Mesendoderm (in vitro differentiated cells): ENCODE measurements around the gene DHX58.

Experiments
- DNase-seq: peaks from one replicate; pipeline ENCODE4 v3.0.0; 2013
- H2AK5ac ChIP-seq: 2 replicates; pipeline ENCODE4 v1.6.1; 2013; ENCODE audit warnings: low read length, inconsistent platforms
- H2BK120ac ChIP-seq: 2 replicates; pipeline ENCODE4 v1.6.1; 2013; ENCODE audit warnings: low read depth, mild to moderate bottlenecking, low read length, moderate library complexity, mixed read lengths
- H2BK15ac ChIP-seq: replicated peaks from 2 replicates; pipeline ENCODE4 v1.6.1; 2013; ENCODE audit warnings: low read depth, mild to moderate bottlenecking, moderate library complexity
- H2BK5ac ChIP-seq: 2 replicates; pipeline ENCODE4 v1.6.1; 2013; ENCODE audit warnings: low read length, inconsistent platforms
- H3K18ac ChIP-seq: 2 replicates; pipeline ENCODE4 v1.6.1; 2013; ENCODE audit warnings: mild to moderate bottlenecking, low read length, mixed read lengths
- H3K23ac ChIP-seq: one replicate; pipeline ENCODE4 v1.6.1; 2013; ENCODE audit warnings: low read length
- H3K27ac ChIP-seq: 2 replicates; pipeline ENCODE4 v1.5.1; 2013; ENCODE audit warnings: low read depth, mild to moderate bottlenecking, inconsistent platforms, low read length, moderate library complexity
- H3K27me3 ChIP-seq: 2 replicates; pipeline ENCODE4 v1.6.1; 2013; ENCODE audit warnings: low read length, control low read depth, mild to moderate bottlenecking, inconsistent platforms; ENCODE audit not compliant: insufficient read depth, poor library complexity
- H3K36me3 ChIP-seq: 2 replicates; pipeline ENCODE4 v1.6.1; 2013; ENCODE audit warnings: low read length, inconsistent platforms; ENCODE audit not compliant: control insufficient read depth, insufficient read depth
- H3K4ac ChIP-seq: one replicate; pipeline ENCODE4 v1.6.1; 2013; ENCODE audit warnings: low read depth, mild to moderate bottlenecking, low read length, moderate library complexity
- H3K4me1 ChIP-seq: 2 replicates; pipeline ENCODE4 v1.6.1; 2013; ENCODE audit warnings: low read depth, low read length, inconsistent platforms; ENCODE audit not compliant: control insufficient read depth
- H3K4me2 ChIP-seq: 2 replicates; pipeline ENCODE4 v1.6.1; 2013; ENCODE audit warnings: low read length
- H3K4me3 ChIP-seq: 2 replicates; pipeline ENCODE4 v1.5.1; 2013; ENCODE audit warnings: mild to moderate bottlenecking, low read length
- H3K56ac ChIP-seq: one replicate; pipeline ENCODE4 v1.6.1; 2013; ENCODE audit warnings: low read length
- H3K79me1 ChIP-seq: 2 replicates; pipeline ENCODE4 v1.6.1; 2013; ENCODE audit warnings: low read length, inconsistent platforms
- H3K79me2 ChIP-seq: 2 replicates; pipeline ENCODE4 v1.6.1; 2013; ENCODE audit warnings: mild to moderate bottlenecking, low read length; ENCODE audit not compliant: control insufficient read depth, insufficient read depth
- H3K9ac ChIP-seq: 2 replicates; pipeline ENCODE4 v1.6.1; 2013; ENCODE audit warnings: low read length, inconsistent platforms
- H4K5ac ChIP-seq: one replicate; pipeline ENCODE4 v1.6.1; 2013; ENCODE audit warnings: low read length
- H4K8ac ChIP-seq: one replicate; pipeline ENCODE4 v1.6.1; 2013; ENCODE audit warnings: low read depth, mild to moderate bottlenecking, control low read depth, low read length, moderate library complexity
- WGBS: extraction: QIAGEN DNeasy Blood & Tissue Kit; methylation state at CpG from one replicate; pipeline ENCODE4 v1.1.7; 2013; ENCODE audit warnings: low lambda C conversion rate, missing lambda C conversion rate; ENCODE audit not compliant: insufficient coverage; ENCODE audit errors: extremely low coverage; 5-methylcytosine and 5-hydroxymethylcytosine counted together

The DHX58 gene

GRCh38 chr17:42120770-42121769 is 8.6 kb upstream of the DHX58 start, which contains the start of gene KAT2A:
Gene KAT2A, minus strand, starts transcription at chr17:42121367. Its CDS starts 63 bp downstream, at chr17:42121304.
- H4K5ac ChIP-seq, result no peak within 1 kb of the TSS

GRCh38 chr17:42120161-42120769 is 7.8 kb upstream of the DHX58 start:
- H3K4me1 ChIP-seq, result peaks cover 2% of the 10 kb centered on the region
- H2AK5ac ChIP-seq, result no peak overlapping the region
- no peak overlapping the region for H2BK120ac ChIP-seq
- H3K79me1 ChIP-seq, result no peaks in the 10 kb centered on the region
- no peak overlapping the region for H3K18ac ChIP-seq
- H3K23ac ChIP-seq, result no peak overlapping the region
- H3K56ac ChIP-seq, result peak overlapping the region; percentile 29
- no peak overlapping the region for H4K5ac ChIP-seq
- no peak overlapping the region for H3K4ac ChIP-seq
- H3K4me3 ChIP-seq, result no peak overlapping the region
- H3K9ac ChIP-seq, result peak overlapping the region; percentile 30
- DNase-seq, result no peak
- no peak overlapping the region for H4K8ac ChIP-seq
- H3K36me3 ChIP-seq, result peaks cover 5% of the 10 kb centered on the region
- H3K4me2 ChIP-seq, result peak overlapping the region; percentile 4
- no peak overlapping the region for H2BK15ac ChIP-seq
- H3K27me3 ChIP-seq, result no peaks in the 10 kb centered on the region
- no peak overlapping the region for H2BK5ac ChIP-seq
- H3K79me2 ChIP-seq, result no peaks in the 10 kb centered on the region
- WGBS, result no CpG with 5 or more reads among the region's 7 CpGs
- H3K27ac ChIP-seq, result no peak overlapping the region

More at GRCh38 chr17:42120770-42121769, 8.6 kb upstream of the DHX58 start, which contains the start of gene KAT2A:
- Histone ChIP-seq H2BK120ac (peak within 1 kb of the TSS; percentile 90), H2BK15ac (no peak within 1 kb of the TSS), H2BK5ac (no peak within 1 kb of the TSS), H4K8ac (peak within 1 kb of the TSS; percentile 97), H3K79me1 (no peaks in the 10 kb centered on the region), H3K27me3 (no peaks in the 10 kb centered on the region), H3K4ac (peak within 1 kb of the TSS; percentile 98), H3K56ac (peak within 1 kb of the TSS; percentile 86), H3K27ac (no peak within 1 kb of the TSS), H3K4me1 (peaks cover 2% of the 10 kb centered on the region), H3K36me3 (peaks cover 6% of the 10 kb centered on the region), H3K4me2 (peak within 1 kb of the TSS; percentile 4), H3K23ac (no peak within 1 kb of the TSS), H3K4me3 (peak within 1 kb of the TSS; percentile 28), H3K9ac (peak within 1 kb of the TSS; percentile 68), H2AK5ac (no peak within 1 kb of the TSS), H3K79me2 (no peaks in the 10 kb centered on the region), H3K18ac (peak within 1 kb of the TSS; percentile 98)
- DNase-seq, result peak; percentile 91
- WGBS, result no CpG with 5 or more reads among the region's 57 CpGs

- Histone ChIP-seq H3K36me3 (peaks cover 4% of the 10 kb centered on the region), H3K79me1 (no peaks in the 10 kb centered on the region), H3K27ac (no peak overlapping the region), H3K9ac (no peak overlapping the region), H2BK120ac (no peak overlapping the region), H3K18ac (no peak overlapping the region), H3K4me2 (no peak overlapping the region), H2AK5ac (no peak overlapping the region), H2BK5ac (no peak overlapping the region), H4K8ac (no peak overlapping the region), H3K27me3 (no peaks in the 10 kb centered on the region), H3K23ac (no peak overlapping the region), H3K56ac (no peak overlapping the region), H3K79me2 (no peaks in the 10 kb centered on the region), H2BK15ac (no peak overlapping the region), H3K4ac (no peak overlapping the region), H4K5ac (no peak overlapping the region), H3K4me1 (peaks cover 2% of the 10 kb centered on the region), H3K4me3 (no peak overlapping the region)
- no CpG with 5 or more reads among the region's 18 CpGs for WGBS
- DNase-seq, result no peak
These were observed 6.8 kb upstream of the DHX58 start for GRCh38 chr17:42119301-42119700.

- no peak overlapping the region for H2BK5ac ChIP-seq
- H3K23ac ChIP-seq, result no peak overlapping the region
- H3K4ac ChIP-seq, result no peak overlapping the region
- no peaks in the 10 kb centered on the region for H3K79me1 ChIP-seq
- H3K27me3 ChIP-seq, result no peaks in the 10 kb centered on the region
- H2BK120ac ChIP-seq, result no peak overlapping the region
- H3K9ac ChIP-seq, result no peak overlapping the region
- H3K4me2 ChIP-seq, result no peak overlapping the region
- no CpG with 5 or more reads among the region's 2 CpGs for WGBS
- H3K4me3 ChIP-seq, result no peak overlapping the region
- H3K27ac ChIP-seq, result no peak overlapping the region
- DNase-seq, result peak; percentile 57
- no peak overlapping the region for H3K56ac ChIP-seq
- no peak overlapping the region for H2AK5ac ChIP-seq
- H3K4me1 ChIP-seq, result peaks cover 2% of the 10 kb centered on the region
- H4K5ac ChIP-seq, result no peak overlapping the region
- H3K18ac ChIP-seq, result no peak overlapping the region
- no peak overlapping the region for H2BK15ac ChIP-seq
- no peak overlapping the region for H4K8ac ChIP-seq
- no peaks in the 10 kb centered on the region for H3K79me2 ChIP-seq
- peaks cover 4% of the 10 kb centered on the region for H3K36me3 ChIP-seq
These were observed 6.0 kb upstream of the DHX58 start for GRCh38 chr17:42118545-42118944.

GRCh38 chr17:42118126-42118510 is 5.6 kb upstream of the DHX58 start:
- Histone ChIP-seq H2BK5ac (no peak overlapping the region), H3K79me1 (no peaks in the 10 kb centered on the region), H3K18ac (no peak overlapping the region), H3K27ac (no peak overlapping the region), H4K5ac (no peak overlapping the region), H4K8ac (no peak overlapping the region), H3K23ac (no peak overlapping the region), H3K4me1 (peaks cover 2% of the 10 kb centered on the region), H3K9ac (no peak overlapping the region), H2BK15ac (no peak overlapping the region), H3K56ac (no peak overlapping the region), H3K27me3 (no peaks in the 10 kb centered on the region), H3K4me2 (no peak overlapping the region), H2BK120ac (no peak overlapping the region), H2AK5ac (no peak overlapping the region), H3K4ac (no peak overlapping the region), H3K4me3 (no peak overlapping the region), H3K79me2 (no peaks in the 10 kb centered on the region), H3K36me3 (peaks cover 4% of the 10 kb centered on the region)
- DNase-seq, result no peak
- WGBS, result no CpG with 5 or more reads among the region's 4 CpGs
